ENCODE results near the gene DPP8. TPM values are rescaled to one million over a fixed set of nuclear protein-coding genes. Genes with fewer than 3 reads are reported as not detected.

Gene DPP8
- total and polyA plus RNA-seq, 4 donors: 5.5 to 22.7 (median 17.5) TPM

- 61% methylated on average over 10 of the region's 10 CpGs for WGBS
- TF ChIP-seq SP1 (IDR thresholded peaks at IDR 0.05) (no peak), RXRA (IDR thresholded peaks at IDR 0.05) (no peak), HNF4A (conservative IDR thresholded peaks at IDR 0.05) (no peak), CTCF (IDR thresholded peaks at IDR 0.05; ENCODE audit: low read depth, low read length, missing input control) (no peak), EGR1 (IDR thresholded peaks at IDR 0.05; ENCODE audit: low read depth in 2 of 2) (no peak), NR2F2 (IDR thresholded peaks at IDR 0.05) (no peak), FOXA1 (IDR thresholded peaks at IDR 0.05) (no peak), FOXA2 (IDR thresholded peaks at IDR 0.05) (no peak), GABPA (IDR thresholded peaks at IDR 0.05 in 1 of 2, conservative IDR thresholded peaks at IDR 0.05 in 1 of 2) (no peak), MAX (IDR thresholded peaks at IDR 0.05) (no peak), YY1 (IDR thresholded peaks at IDR 0.05) (no peak), TAF1 (conservative IDR thresholded peaks at IDR 0.05) (no peak), REST (IDR thresholded peaks at IDR 0.05) (no peak), JUND (IDR thresholded peaks at IDR 0.05) (no peak), RAD21 (IDR thresholded peaks at IDR 0.05) (no peak)
- Histone ChIP-seq H3K27ac (ENCODE audit: low read depth in 1 of 2, low read length in 2 of 2) (no peak overlapping the region), H3K4me1 (ENCODE audit: control insufficient read depth in 4 of 4, insufficient read depth in 4 of 4, low read length in 3 of 4) (peaks cover 0 to 5% (median under 1%) of the 10 kb centered on the region in 4 donors), H3K36me3 (ENCODE audit: control insufficient read depth in 4 of 4, insufficient read depth in 3 of 4, low read depth in 1 of 4, low read length in 3 of 4) (no peaks in the 10 kb centered on the region), H3K9me3 (ENCODE audit: control insufficient read depth in 4 of 4, low read length in 3 of 4) (no peaks in the 10 kb centered on the region), H3K27me3 (ENCODE audit: control insufficient read depth in 4 of 4, insufficient read depth in 4 of 4, low read length in 3 of 4) (peaks cover 0 to 3% (median 0%) of the 10 kb centered on the region in 4 donors), H3K9ac (ENCODE audit: low read depth in 1 of 2, low read length in 2 of 2) (no peak overlapping the region), H3K4me3 (ENCODE audit: low read depth in 1 of 3, low read length in 3 of 3) (no peak overlapping the region)
- DNase-seq (ENCODE audit: low spot score): no peak
These were observed 120.5 kb downstream of the DPP8 start for GRCh38 chr15:65396965-65397317.

GRCh38 chr15:65396283-65396964, 121.1 kb downstream of the DPP8 start:
- Histone ChIP-seq H3K4me1 (ENCODE audit: control insufficient read depth in 4 of 4, insufficient read depth in 4 of 4, low read length in 3 of 4) (peaks cover 0 to 4% (median under 1%) of the 10 kb centered on the region in 4 donors), H3K9me3 (ENCODE audit: control insufficient read depth in 4 of 4, low read length in 3 of 4) (no peaks in the 10 kb centered on the region), H3K9ac (ENCODE audit: low read depth in 1 of 2, low read length in 2 of 2) (no peak overlapping the region), H3K4me3 (ENCODE audit: low read depth in 1 of 3, low read length in 3 of 3) (no peak overlapping the region), H3K27ac (ENCODE audit: low read depth in 1 of 2, low read length in 2 of 2) (no peak overlapping the region), H3K27me3 (ENCODE audit: control insufficient read depth in 4 of 4, insufficient read depth in 4 of 4, low read length in 3 of 4) (peaks cover 0 to 3% (median 0%) of the 10 kb centered on the region in 4 donors), H3K36me3 (ENCODE audit: control insufficient read depth in 4 of 4, insufficient read depth in 3 of 4, low read depth in 1 of 4, low read length in 3 of 4) (no peaks in the 10 kb centered on the region)
- TF ChIP-seq FOXA1 (IDR thresholded peaks at IDR 0.05) (no peak), YY1 (IDR thresholded peaks at IDR 0.05) (no peak), EGR1 (IDR thresholded peaks at IDR 0.05; ENCODE audit: low read depth in 2 of 2) (no peak)
- WGBS: 67% methylated on average over 34 of the region's 34 CpGs
- DNase-seq (ENCODE audit: low spot score): no peak

Data from liver (tissue), 9 donors.